ENCODE measurements around the gene DLG2.
"Not testable (repeated sequence)": the region's sequence is repeated elsewhere in the genome, so short reads cannot be mapped to it uniquely, and the experiment has no call there.

The DLG2 gene

GRCh38 chr11:85127349-85127748 is 499.8 kb downstream of the DLG2 start:
- DNase-seq (ENCODE audit: low spot score in 2 of 2): no peak
- no peak overlapping the region for H3K4me3 Mint-ChIP-seq
- H3K4me1 Mint-ChIP-seq: peaks cover 21% of the 10 kb centered on the region
- H3K27me3 Mint-ChIP-seq: no peaks in the 10 kb centered on the region
- peak overlapping the region; percentile 19 for H3K27ac Mint-ChIP-seq
- ATAC-seq (ENCODE audit: low read depth): no peak
- no peaks in the 10 kb centered on the region for H3K9me3 Mint-ChIP-seq
- H3K36me3 Mint-ChIP-seq: no peaks in the 10 kb centered on the region

- Mint-ChIP-seq H3K27ac (peak overlapping the region; percentile 96), H3K9me3 (no peaks in the 10 kb centered on the region), H3K27me3 (no peaks in the 10 kb centered on the region), H3K4me3 (no peak overlapping the region), H3K4me1 (peaks cover 26% of the 10 kb centered on the region), H3K36me3 (no peaks in the 10 kb centered on the region)
- DNase-seq (ENCODE audit: low spot score in 2 of 2) (peak in 1 of 2 donors; percentile 64), ATAC-seq (ENCODE audit: low read depth) (peak; percentile 93)
These were observed 503.4 kb downstream of the DLG2 start for GRCh38 chr11:85123752-85124231.

DNA sequence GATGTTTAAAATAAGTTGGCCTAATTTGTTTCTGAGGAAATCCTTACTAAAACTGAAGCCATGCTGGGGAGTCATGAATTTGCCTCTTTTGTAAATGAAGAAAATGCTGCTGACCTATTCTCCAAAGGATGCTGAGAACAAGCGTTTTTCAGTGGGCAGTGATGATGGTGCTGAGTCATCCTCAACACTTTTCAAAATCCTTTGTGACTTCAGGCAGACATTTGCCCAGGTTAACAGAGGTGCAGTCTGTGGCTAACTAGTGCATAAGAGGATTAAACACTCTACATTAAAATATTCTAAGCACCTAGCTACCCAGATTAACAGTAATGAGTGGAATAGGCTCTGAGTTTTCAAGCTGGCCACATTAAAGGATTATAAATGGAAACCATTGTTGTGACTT is 509.0 kb downstream of the DLG2 start:
- Mint-ChIP-seq H3K27ac (no peak overlapping the region), H3K4me3 (no peak overlapping the region), H3K9me3 (peaks cover 3% of the 10 kb centered on the region), H3K27me3 (no peaks in the 10 kb centered on the region), H3K4me1 (peaks cover 10% of the 10 kb centered on the region), H3K36me3 (no peaks in the 10 kb centered on the region)
- DNase-seq (ENCODE audit: low spot score in 2 of 2): no peak
- ATAC-seq (ENCODE audit: low read depth): no peak

GRCh38 chr11:85115798-85116197 is 511.3 kb downstream of the DLG2 start:
- no peak for DNase-seq (ENCODE audit: low spot score in 2 of 2)
- Mint-ChIP-seq H3K27me3 (no peaks in the 10 kb centered on the region), H3K4me1 (peaks cover 8% of the 10 kb centered on the region), H3K4me3 (no peak overlapping the region), H3K36me3 (no peaks in the 10 kb centered on the region), H3K9me3 (peaks cover 3% of the 10 kb centered on the region), H3K27ac (no peak overlapping the region)
- no peak for ATAC-seq (ENCODE audit: low read depth)

DNA sequence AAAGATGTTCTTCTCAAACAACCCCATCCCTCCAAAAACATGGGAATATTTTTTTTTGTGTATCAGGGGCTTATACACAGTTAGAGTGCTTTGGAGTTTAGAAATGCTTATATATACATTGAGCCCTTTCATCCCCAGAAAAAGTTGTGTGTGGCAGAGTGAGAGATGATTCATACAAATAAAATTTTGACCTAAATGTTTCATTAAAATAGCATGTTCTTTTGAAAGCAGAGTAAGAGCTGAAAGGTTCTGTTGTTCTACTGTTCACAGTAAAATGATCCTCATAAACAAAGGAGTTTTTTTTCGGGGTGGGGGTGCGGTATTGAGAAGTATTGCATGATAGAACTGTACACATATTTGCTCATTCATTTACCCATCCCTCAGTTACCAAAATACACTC is 512.4 kb downstream of the DLG2 start:
- H3K27me3 Mint-ChIP-seq: no peaks in the 10 kb centered on the region
- DNase-seq (ENCODE audit: low spot score in 2 of 2) (no peak), ATAC-seq (ENCODE audit: low read depth) (no peak)
- H3K4me3 Mint-ChIP-seq: no peak overlapping the region
- H3K36me3 Mint-ChIP-seq: no peaks in the 10 kb centered on the region
- H3K9me3 Mint-ChIP-seq: peaks cover 3% of the 10 kb centered on the region
- H3K27ac Mint-ChIP-seq: no peak overlapping the region
- peaks cover 14% of the 10 kb centered on the region for H3K4me1 Mint-ChIP-seq

DNA sequence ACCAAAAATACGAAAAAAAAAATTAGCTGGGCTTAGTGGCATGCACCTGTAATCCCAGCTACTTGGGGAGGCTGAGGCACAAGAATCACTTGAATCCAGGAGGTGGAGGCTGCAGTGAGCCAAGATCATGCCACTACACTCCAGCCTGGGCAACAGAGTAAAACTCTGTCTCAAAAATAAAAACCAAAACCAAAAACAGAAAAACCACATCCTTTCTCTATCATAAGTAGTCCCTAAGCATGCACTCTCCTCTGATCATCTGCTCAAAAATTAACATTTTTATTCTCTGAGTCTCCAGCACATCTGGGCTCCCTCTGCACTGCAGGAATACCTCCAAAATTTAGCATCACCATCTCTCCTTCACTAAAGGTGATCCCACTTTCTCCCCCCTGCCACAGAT is 516.9 kb downstream of the DLG2 start:
- Mint-ChIP-seq H3K27ac (peak overlapping the region; percentile 82), H3K4me3 (peak overlapping the region; percentile 61), H3K4me1 (peaks cover 24% of the 10 kb centered on the region)
- peak in 1 of 2 donors; percentile 14 for DNase-seq (ENCODE audit: low spot score in 2 of 2)
- H3K27me3 Mint-ChIP-seq, H3K9me3 Mint-ChIP-seq, H3K36me3 Mint-ChIP-seq: not testable (repeated sequence)
- ATAC-seq (ENCODE audit: low read depth): peak; percentile 95

DNA sequence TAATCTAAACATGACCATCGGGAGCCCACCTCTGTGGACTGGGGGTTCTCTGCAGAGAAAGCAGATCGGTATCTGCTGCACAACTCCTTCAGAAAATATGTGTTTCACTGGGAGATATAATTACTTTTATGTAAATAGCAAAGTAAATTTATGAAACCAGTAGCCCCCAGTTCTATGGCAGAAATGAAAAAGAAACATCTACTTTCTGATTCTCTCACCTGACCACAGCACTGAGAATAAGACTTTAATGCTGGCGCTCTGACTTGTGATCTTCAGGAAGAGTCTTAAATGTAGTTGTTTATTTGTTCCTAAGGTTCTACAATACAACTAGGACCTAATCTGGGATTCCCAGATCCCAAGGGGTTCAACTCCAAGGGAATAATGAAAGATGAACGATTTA is 518.0 kb downstream of the DLG2 start:
- Mint-ChIP-seq H3K9me3 (peaks cover 5% of the 10 kb centered on the region), H3K36me3 (peaks cover 2% of the 10 kb centered on the region), H3K4me1 (peaks cover 31% of the 10 kb centered on the region), H3K27me3 (no peaks in the 10 kb centered on the region), H3K4me3 (peak overlapping the region; percentile 41), H3K27ac (peak overlapping the region; percentile 82)
- DNase-seq (ENCODE audit: low spot score in 2 of 2): no peak
- ATAC-seq (ENCODE audit: low read depth): no peak

- Mint-ChIP-seq H3K4me1 (peaks cover 25% of the 10 kb centered on the region), H3K9me3 (peaks cover 2% of the 10 kb centered on the region), H3K27ac (no peak overlapping the region), H3K36me3 (peaks cover 2% of the 10 kb centered on the region), H3K27me3 (no peaks in the 10 kb centered on the region), H3K4me3 (no peak overlapping the region)
- no peak for DNase-seq (ENCODE audit: low spot score in 2 of 2)
- no peak for ATAC-seq (ENCODE audit: low read depth)
These were observed 521.3 kb downstream of the DLG2 start for GRCh38 chr11:85105868-85106267.

GRCh38 chr11:85099522-85099921 is 527.6 kb downstream of the DLG2 start:
- no peak overlapping the region for H3K4me3 Mint-ChIP-seq
- ATAC-seq (ENCODE audit: low read depth): no peak
- no peaks in the 10 kb centered on the region for H3K27me3 Mint-ChIP-seq
- H3K27ac Mint-ChIP-seq: no peak overlapping the region
- no peak for DNase-seq (ENCODE audit: low spot score in 2 of 2)
- H3K4me1 Mint-ChIP-seq: peaks cover 23% of the 10 kb centered on the region
- peaks cover 3% of the 10 kb centered on the region for H3K36me3 Mint-ChIP-seq
- peaks cover 3% of the 10 kb centered on the region for H3K9me3 Mint-ChIP-seq

DNA sequence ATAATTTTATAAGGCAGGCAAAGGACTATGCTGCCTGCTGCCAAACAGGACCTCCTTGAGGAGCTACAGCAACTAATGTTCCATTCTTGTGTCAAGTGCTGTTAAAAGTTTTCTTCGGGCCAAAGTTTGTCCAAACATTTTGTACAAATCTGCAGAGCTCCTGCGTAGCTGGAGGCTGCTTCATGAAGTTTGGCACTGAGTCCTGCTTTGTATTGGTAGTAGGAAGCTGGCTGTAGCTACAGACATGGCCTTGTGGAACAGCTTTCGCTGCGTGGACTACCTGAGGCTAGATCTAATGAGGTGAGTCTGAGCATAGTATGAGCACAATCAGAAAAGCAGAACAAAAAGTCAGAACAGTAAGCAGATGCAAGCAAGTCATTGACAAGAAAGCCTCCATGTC is 528.1 kb downstream of the DLG2 start:
- Mint-ChIP-seq H3K4me1 (peaks cover 20% of the 10 kb centered on the region), H3K4me3 (no peak overlapping the region), H3K27ac (no peak overlapping the region), H3K27me3 (no peaks in the 10 kb centered on the region), H3K9me3 (peaks cover 3% of the 10 kb centered on the region), H3K36me3 (peaks cover 3% of the 10 kb centered on the region)
- ATAC-seq (ENCODE audit: low read depth) (no peak), DNase-seq (ENCODE audit: low spot score in 2 of 2) (no peak)

- DNase-seq (ENCODE audit: low spot score in 2 of 2) (peak in 1 of 2 donors; percentile 9), ATAC-seq (ENCODE audit: low read depth) (peak; percentile 83)
- peak overlapping the region; percentile 43 for H3K4me3 Mint-ChIP-seq
- peaks cover 20% of the 10 kb centered on the region for H3K4me1 Mint-ChIP-seq
- no peaks in the 10 kb centered on the region for H3K27me3 Mint-ChIP-seq
- H3K27ac Mint-ChIP-seq: peak overlapping the region; percentile 79
- peaks cover 6% of the 10 kb centered on the region for H3K36me3 Mint-ChIP-seq
- H3K9me3 Mint-ChIP-seq: peaks cover 5% of the 10 kb centered on the region
These were observed 530.2 kb downstream of the DLG2 start for GRCh38 chr11:85096939-85097338.

- no peak for DNase-seq (ENCODE audit: low spot score in 2 of 2)
- Mint-ChIP-seq H3K27me3 (no peaks in the 10 kb centered on the region), H3K27ac (no peak overlapping the region), H3K4me1 (peaks cover 27% of the 10 kb centered on the region), H3K9me3 (peaks cover 7% of the 10 kb centered on the region), H3K36me3 (peaks cover 8% of the 10 kb centered on the region), H3K4me3 (no peak overlapping the region)
- no peak for ATAC-seq (ENCODE audit: low read depth)
These were observed 531.9 kb downstream of the DLG2 start for GRCh38 chr11:85095239-85095638.

GRCh38 chr11:85094795-85095194 is 532.3 kb downstream of the DLG2 start:
- no peak overlapping the region for H3K4me3 Mint-ChIP-seq
- no peaks in the 10 kb centered on the region for H3K27me3 Mint-ChIP-seq
- DNase-seq (ENCODE audit: low spot score in 2 of 2) (no peak), ATAC-seq (ENCODE audit: low read depth) (no peak)
- peaks cover 8% of the 10 kb centered on the region for H3K36me3 Mint-ChIP-seq
- H3K27ac Mint-ChIP-seq: no peak overlapping the region
- H3K9me3 Mint-ChIP-seq: peaks cover 7% of the 10 kb centered on the region
- peaks cover 31% of the 10 kb centered on the region for H3K4me1 Mint-ChIP-seq

GRCh38 chr11:85089654-85090053 is 537.5 kb downstream of the DLG2 start:
- Mint-ChIP-seq H3K4me1 (peaks cover 23% of the 10 kb centered on the region), H3K36me3 (peaks cover 5% of the 10 kb centered on the region), H3K27me3 (no peaks in the 10 kb centered on the region), H3K9me3 (peaks cover 7% of the 10 kb centered on the region), H3K4me3 (peak overlapping the region; percentile 44), H3K27ac (peak overlapping the region; percentile 37)
- ATAC-seq (ENCODE audit: low read depth) (peak; percentile 90), DNase-seq (ENCODE audit: low spot score in 2 of 2) (peak in 1 of 2 donors; percentile 19)

DNA sequence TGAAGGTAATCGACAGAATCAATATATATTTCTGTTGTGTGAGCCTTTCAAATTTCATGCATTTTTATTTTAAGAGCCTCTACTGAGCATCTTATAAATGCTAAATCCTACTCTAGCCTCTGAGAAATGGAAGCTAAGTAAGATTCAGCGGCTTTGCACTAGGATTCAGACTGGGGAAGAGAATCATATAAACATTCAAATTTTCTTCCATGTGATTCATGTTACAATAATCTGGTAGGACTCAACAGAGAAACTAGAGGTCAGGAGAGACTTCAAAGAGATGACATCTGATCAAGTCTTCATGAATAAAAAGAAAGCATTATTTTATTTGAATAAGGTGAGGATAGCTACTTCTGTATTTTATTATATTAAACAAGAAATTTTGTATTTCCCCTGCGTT is 538.9 kb downstream of the DLG2 start:
- no peak overlapping the region for H3K4me3 Mint-ChIP-seq
- ATAC-seq (ENCODE audit: low read depth) (no peak), DNase-seq (ENCODE audit: low spot score in 2 of 2) (no peak)
- no peak overlapping the region for H3K27ac Mint-ChIP-seq
- peaks cover 21% of the 10 kb centered on the region for H3K4me1 Mint-ChIP-seq
- no peaks in the 10 kb centered on the region for H3K27me3 Mint-ChIP-seq
- peaks cover 7% of the 10 kb centered on the region for H3K36me3 Mint-ChIP-seq
- peaks cover 12% of the 10 kb centered on the region for H3K9me3 Mint-ChIP-seq

All from memory B cell (primary cell).